WERI-Rb-1 (cell line): ENCODE data around the gene SAMD10.

Experiments used
- DNase-seq: peaks from one replicate; pipeline ENCODE4 v3.0.0-alpha.2; 2020
- H3K27ac ChIP-seq: fragments of 250-450 bp; sonication (Bioruptor Pico); 2 replicates; pipeline ENCODE4 v1.5.1; 2020; ENCODE audit warnings: mild to moderate bottlenecking, moderate library complexity
- H3K27me3 ChIP-seq: fragments of 250-450 bp; sonication (Bioruptor Pico); 2 replicates; pipeline ENCODE4 v1.5.1; 2021; ENCODE audit warnings: mild to moderate bottlenecking, low read depth, moderate library complexity; ENCODE audit not compliant: insufficient read depth, severe bottlenecking
- H3K36me3 ChIP-seq: fragments of 250-450 bp; sonication (Bioruptor Pico); 2 replicates; pipeline ENCODE4 v1.5.1; 2020; ENCODE audit warnings: mild to moderate bottlenecking, moderate library complexity
- H3K4me3 ChIP-seq: 2 replicates; pipeline ENCODE4 v1.5.1; 2011; ENCODE audit warnings: low read depth, mild to moderate bottlenecking, control low read depth, low read length
- H3K9me3 ChIP-seq: fragments of 250-450 bp; sonication (Bioruptor Pico); 2 replicates; pipeline ENCODE4 v1.5.1; 2021; ENCODE audit warnings: mild to moderate bottlenecking, moderate library complexity; ENCODE audit not compliant: severe bottlenecking
- TF ChIP-seq, protein P1 (sequence below): IDR thresholded peaks from 2 replicates; pipeline ENCODE4 v1.5.1; 2011; ENCODE audit warnings: low read depth, mild to moderate bottlenecking, control low read depth, inconsistent platforms, low read length

The SAMD10 gene

GRCh38 chr20:63951398-63952209 lies 27.8 kb downstream of the SAMD10 start:
- Histone ChIP-seq H3K4me3 (no peak overlapping the region), H3K36me3 (no peaks in the 10 kb centered on the region), H3K27me3 (no peaks in the 10 kb centered on the region), H3K9me3 (no peaks in the 10 kb centered on the region), H3K27ac (peak overlapping the region; percentile 60; the same call in 1 of the 2 replicates)
- no peak for DNase-seq
- TF ChIP-seq, protein P1, sequence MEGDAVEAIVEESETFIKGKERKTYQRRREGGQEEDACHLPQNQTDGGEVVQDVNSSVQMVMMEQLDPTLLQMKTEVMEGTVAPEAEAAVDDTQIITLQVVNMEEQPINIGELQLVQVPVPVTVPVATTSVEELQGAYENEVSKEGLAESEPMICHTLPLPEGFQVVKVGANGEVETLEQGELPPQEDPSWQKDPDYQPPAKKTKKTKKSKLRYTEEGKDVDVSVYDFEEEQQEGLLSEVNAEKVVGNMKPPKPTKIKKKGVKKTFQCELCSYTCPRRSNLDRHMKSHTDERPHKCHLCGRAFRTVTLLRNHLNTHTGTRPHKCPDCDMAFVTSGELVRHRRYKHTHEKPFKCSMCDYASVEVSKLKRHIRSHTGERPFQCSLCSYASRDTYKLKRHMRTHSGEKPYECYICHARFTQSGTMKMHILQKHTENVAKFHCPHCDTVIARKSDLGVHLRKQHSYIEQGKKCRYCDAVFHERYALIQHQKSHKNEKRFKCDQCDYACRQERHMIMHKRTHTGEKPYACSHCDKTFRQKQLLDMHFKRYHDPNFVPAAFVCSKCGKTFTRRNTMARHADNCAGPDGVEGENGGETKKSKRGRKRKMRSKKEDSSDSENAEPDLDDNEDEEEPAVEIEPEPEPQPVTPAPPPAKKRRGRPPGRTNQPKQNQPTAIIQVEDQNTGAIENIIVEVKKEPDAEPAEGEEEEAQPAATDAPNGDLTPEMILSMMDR: no peak

DNA sequence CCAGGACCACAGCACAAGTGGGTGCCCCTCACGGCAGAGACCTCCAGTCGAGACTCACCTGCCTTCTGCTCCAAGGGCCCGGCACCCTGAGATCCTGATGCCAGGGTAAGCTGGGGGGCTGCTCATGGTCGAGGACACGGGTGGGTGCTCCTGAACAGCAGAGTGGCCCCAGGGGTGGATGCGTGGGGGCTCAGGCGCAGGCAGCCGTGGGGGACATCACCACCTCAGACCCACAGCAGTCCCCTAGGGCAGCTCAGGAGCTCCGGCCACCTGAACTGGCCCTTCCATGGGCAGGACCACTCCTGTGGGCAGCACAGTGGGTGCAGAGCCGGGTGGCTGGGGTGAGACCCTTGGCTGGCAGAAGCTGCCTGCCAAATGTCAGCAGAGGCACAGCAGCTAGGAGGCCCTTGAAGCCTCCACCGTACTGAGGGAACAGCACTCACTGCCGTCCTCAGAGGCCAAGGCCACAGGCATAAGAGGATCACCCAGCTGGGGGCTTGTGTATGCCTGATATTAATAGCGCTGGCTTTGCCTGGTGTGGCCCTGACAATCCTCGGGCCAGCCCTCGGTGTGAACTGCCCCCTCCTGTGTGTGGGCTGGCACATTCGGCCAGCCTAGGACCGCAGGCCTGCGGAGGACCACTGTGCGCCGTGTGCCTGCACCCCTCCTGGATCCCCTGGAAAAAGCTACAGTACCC lies 28.6 kb downstream of the SAMD10 start:
- peak overlapping the region; percentile 19; the same call in 1 of the 2 replicates for H3K4me3 ChIP-seq
- peak; percentile 77 for DNase-seq
- no peaks in the 10 kb centered on the region for H3K9me3 ChIP-seq
- no peaks in the 10 kb centered on the region for H3K27me3 ChIP-seq
- H3K36me3 ChIP-seq: no peaks in the 10 kb centered on the region
- H3K27ac ChIP-seq: peak overlapping the region; percentile 60
- TF ChIP-seq, protein P1: no peak

- no peak for DNase-seq
- Histone ChIP-seq H3K27me3 (no peaks in the 10 kb centered on the region), H3K27ac (no peak overlapping the region), H3K36me3 (peaks cover 2% of the 10 kb centered on the region; the same call in 1 of the 2 replicates), H3K9me3 (no peaks in the 10 kb centered on the region), H3K4me3 (no peak overlapping the region)
- TF ChIP-seq, protein P1: no peak
Observed at GRCh38 chr20:63947638-63948456, 31.6 kb downstream of the SAMD10 start.

GRCh38 chr20:63946986-63947637 lies 32.3 kb downstream of the SAMD10 start:
- no peaks in the 10 kb centered on the region for H3K9me3 ChIP-seq
- H3K36me3 ChIP-seq: peaks cover 2% of the 10 kb centered on the region; the same call in 1 of the 2 replicates
- H3K4me3 ChIP-seq: no peak overlapping the region
- no peak for DNase-seq
- H3K27me3 ChIP-seq: no peaks in the 10 kb centered on the region
- TF ChIP-seq, protein P1: no peak
- no peak overlapping the region for H3K27ac ChIP-seq
